Fibroblast of skin of right quadriceps (primary cell): ENCODE measurements around the gene SYNPR.

Source experiments
- DNase-seq: peaks from one replicate; pipeline ENCODE4 v3.0.0-alpha.2; 2013

SYNPR gene

DNA sequence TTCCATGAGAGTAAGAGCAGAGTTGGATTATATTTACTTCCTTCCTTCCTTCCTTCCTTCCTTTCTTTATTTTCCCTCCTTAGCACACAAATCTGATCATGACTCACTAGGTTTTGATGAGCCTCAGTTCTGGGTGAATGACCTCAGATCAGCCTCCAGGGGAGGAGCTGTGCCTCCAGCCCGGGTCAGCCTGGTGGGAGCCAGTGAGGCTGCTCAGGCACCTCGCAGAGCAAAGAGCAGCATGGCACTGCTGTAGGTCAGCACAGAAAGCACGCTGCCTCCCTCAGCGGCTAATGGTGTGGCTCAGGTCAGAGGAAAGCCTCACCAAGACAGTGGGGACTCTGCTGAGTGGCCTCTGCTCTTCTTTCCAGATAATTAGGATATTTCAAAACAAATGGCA is 108.5 kb downstream of the SYNPR start:
- no peak for DNase-seq

DNA sequence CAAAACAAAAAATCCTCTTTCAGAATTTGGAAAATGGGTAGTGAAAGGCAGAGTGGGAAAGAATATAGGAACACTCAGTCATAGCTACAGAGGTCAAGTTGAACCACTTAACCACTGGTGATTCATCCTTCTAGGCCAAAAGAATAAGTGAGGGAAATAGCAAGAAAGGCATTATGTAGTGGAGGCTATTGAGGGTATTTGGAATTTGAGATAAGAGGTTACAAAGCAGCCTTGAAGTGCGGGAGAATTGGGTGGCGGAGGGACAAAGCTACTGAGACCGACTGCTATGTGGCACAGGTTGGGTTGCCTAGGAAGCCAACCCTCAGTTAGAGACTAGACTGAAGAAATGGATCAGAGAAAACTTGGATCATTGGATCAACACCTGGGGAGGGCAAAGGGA is 109.5 kb downstream of the SYNPR start:
- DNase-seq = peak; percentile 14

DNA sequence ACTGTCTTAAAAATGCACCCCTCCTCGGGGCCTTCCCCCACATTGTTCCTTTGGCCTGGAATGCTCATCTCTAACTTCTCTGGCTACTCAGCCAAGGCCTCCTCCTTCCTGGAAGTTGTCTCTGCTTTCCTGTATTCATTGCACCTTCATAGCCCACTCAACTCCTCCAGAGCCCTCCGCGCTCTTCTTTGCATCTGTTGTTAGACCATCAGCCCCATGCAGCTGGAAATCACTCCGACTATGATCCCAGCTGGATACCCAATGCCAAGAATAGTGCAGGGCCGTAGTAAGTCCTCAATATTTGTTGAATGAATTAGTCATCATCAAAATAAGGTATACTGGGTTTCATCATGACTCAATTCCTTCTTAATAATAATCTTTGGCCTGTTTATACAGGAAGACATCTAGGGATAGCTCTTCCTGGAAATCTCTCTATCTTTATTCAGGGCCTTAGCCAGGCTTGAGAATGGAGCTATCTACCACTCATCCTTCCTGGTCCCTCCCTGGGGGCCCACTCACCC is 112.7 kb downstream of the SYNPR start:
- peak; percentile 19 for DNase-seq

DNA sequence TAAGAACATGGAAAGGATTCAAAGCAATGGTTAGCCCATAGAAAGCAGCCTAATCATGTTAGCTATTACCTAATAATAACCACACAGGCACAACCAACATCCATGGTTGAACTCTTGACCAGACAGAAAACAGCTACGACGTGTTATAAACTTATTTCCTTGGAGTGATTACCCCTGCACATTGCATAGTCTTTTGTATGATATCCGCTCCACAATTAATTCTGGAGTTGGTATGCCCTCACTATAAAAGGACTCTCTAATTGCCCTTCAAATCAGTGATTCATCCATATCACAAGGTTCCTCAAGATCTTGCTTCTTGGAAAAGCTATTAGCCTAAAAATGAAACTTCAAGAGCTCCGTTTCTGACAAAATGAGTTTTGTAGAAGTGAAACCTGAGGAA is 117.9 kb downstream of the SYNPR start:
- DNase-seq = no peak

DNA sequence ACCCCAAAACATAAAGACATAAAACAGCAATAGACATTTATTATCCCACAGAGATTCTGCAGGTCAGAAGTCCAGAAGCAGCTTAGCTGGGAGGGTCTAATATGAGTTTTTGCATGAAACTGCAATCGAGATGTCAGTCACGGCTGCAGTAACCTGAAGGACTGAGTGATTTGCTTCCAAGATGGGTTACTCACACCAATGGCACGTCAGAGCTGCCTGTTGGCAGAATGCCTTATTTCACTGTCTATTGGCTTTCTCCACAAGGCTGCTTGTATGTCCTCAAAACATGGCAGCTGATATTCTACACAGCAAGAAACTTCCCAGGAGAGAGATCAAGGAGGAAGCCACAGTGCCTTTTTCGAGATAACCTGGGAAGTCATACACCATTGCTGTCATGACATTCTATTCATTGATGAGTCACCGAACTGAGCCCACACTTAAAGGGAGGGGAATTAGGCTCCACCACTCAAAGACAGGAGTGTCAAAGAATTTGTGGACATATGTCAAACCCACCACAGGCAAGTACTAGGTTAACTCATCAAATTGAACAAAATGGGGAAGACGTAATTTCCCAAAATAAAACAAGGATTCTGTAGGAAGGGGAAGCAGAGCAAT is 122.2 kb downstream of the SYNPR start:
- peak; percentile 46 for DNase-seq

DNA sequence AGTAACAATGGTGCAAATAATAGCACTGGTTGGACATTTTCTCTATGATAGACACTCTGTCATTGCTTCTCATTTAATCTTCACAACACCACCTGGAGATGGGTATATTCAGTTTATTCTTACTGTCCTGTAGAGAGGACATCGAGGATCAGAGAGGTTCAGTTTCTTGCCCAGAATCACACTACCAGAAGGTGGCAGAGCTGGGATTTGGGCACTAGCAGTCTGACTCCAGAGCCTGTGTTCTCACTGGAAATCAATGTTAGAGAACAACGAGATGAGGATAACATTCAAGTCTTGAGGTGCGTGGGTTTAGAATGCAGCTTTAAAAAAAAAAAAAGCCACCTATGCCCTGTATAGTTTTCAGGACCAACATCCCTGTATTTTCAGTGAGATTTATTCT is 127.8 kb downstream of the SYNPR start:
- DNase-seq = no peak

DNA sequence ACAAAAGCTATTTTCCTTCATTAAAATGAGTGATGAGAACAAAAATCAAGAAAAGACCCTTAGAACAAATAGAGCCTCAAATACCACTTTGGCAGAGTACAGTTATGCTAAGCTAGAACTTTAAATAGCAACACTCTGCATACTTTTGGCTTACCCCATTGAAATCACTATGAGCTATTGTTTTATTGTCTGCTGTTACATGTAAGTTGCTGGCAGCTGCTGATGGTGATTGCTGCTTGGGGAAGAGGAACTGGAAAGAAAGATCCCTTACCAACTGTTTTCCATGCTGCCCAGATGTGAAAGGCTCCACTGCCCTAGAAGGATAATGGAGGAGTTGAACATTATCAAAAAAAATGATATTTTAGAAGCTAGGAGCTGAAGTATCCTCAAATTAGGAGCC is 135.4 kb downstream of the SYNPR start:
- DNase-seq = no peak

DNA sequence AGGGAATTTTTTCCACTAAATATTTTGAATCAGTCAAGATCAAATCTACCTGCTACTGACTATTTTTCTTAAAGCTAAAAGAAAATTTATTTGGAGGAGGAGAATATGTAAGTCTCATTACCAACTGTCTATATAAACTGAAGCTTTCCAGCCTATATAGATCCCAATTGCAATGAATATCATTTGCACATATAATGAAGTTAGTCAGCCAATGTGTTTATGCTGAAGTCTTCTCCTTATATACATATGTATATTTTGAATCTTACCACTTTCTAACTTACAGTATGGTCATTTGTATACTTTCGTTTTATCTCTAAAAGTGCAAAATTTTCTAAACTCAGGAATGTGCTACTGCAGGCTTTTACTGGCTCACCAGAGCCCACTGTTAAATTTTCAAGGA is 136.5 kb downstream of the SYNPR start:
- no peak for DNase-seq

DNA sequence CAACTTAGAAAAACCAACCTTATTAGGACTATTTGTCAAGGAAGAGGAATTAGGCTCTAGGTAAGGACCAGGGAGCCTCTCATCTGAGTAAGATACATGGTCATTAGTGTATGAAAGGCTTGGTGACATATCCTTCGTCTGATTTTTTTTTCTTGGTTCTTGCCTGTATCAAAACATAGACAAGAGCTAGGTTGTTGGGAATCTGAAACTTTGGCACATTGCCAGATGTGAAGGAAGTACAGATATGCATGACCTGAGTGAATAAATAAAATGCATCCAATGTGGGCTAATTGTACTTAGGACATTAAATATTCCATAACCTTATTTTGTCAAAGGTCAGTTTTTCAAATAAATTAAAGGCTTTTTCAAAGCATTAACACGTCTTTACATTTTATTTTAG is 151.8 kb downstream of the SYNPR start:
- DNase-seq = no peak

DNA sequence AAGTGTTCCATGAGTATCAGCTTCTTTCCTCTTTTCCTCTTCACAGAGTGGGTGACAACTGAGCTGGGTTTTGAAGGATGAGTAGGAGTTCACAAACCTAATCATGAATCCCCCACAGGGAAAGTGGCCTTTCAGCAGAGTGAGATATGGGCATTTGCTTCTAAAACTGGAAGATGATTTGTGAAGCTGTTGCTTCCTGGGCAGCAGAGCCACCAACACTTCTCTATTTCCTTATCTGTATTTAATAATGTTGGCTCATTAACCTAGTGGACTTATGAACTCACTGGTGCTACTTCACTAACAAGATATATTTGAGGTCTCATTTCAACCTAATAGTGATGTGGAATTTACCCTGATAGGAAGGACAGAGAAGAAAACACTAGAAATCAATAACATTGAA is 152.8 kb downstream of the SYNPR start:
- no peak for DNase-seq

DNA sequence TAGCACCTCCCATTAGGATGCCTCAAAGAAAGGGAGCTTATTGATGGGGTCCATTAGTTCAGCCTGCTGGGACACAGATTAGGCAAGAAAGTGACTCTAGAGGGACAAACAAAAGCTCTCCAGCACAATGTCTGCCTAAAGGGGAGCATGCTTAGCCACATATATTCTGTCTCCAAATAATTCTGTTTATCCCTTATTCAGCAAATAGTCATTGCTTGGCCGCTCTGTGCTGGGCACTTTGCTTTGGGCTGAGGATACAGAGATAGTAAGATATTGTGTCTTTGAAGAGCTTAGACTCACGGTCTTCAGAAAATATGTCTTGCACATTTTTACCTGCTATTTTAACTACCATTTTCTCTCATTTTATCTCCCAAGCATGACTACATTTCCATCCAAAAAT is 159.8 kb downstream of the SYNPR start:
- DNase-seq = no peak

DNA sequence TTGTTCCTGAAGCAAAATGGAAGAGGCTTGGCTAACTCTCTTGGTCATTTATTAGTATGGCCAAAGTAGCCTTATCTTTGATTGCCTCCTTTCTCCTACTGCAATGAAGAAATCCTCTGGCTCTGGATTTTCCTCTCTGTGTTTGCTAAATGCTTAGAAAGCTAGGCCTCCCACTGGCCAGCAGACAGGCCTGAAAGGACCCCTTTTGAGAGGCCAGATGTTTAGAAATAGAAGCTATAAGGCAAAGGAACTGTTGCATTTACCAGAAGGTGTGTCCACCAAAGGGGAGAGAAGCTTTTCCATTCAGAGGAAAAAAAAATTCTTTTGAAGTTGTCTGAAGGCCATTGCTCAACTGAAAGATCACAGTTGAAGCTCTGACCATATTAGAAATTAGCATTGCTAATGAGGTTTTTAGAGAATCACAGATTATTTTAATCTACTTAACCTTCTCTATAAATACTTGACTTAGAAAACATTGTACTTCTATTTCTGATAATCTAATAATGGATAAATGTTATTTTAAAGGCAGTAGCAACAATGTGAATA is 160.8 kb downstream of the SYNPR start:
- DNase-seq = no peak

DNA sequence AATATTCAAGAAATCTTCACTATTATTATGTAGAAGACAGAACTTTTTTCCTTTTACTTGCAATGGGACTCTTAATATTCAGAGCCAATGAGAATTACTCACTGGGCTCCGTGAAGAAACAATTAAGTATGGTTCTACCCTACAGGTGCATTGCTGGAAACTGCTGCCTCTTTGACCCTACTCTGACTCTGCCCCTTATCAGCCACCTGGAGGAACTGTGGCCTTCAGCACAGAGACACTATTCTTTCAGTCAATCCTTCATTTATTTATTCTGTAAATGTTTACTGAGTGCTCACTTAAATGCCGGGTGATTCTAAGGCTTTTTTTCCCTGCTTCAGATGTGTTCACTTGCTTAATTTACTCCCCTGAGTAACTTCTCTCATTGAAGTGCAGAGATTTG is 163.2 kb downstream of the SYNPR start:
- no peak for DNase-seq

DNA sequence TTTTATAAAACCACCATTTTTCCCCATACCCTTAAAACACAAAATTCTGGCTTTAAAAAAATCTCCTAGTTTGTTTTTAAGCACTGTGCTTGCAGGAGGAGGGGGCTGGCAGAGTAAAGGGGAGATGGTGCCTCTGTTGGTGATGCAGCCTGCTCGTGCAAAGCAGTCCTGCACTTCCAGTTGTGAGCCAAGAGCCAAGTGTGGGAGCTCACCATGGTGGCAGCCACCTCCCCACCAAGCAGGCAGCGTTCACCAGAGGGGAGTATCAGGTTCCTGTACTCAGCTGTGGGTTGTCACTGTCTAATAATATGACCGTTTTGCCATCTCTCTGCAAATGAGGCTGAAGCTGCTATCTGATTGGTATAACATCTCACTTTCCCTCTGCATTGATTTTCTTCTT is 164.8 kb downstream of the SYNPR start:
- DNase-seq = no peak

DNA sequence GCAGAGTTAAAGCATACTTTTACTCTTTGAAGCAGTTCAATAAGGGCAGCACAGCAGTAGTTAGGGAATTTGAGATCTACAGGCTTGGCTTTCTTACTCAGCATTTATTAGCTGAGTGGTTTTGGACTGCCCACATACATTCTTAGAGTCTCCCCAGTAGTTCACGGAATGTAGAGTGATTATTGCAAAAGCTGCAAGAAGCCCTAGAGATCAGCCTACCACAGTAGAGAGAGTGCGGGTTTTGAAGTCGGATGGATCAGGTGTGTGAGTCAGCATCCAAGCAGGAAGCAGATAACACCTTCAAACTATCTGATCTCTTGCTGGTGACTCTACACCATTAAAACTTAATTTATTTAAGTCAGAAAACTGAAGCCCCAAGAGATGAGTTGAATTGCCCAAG is 171.9 kb downstream of the SYNPR start:
- peak; percentile 16 for DNase-seq

DNA sequence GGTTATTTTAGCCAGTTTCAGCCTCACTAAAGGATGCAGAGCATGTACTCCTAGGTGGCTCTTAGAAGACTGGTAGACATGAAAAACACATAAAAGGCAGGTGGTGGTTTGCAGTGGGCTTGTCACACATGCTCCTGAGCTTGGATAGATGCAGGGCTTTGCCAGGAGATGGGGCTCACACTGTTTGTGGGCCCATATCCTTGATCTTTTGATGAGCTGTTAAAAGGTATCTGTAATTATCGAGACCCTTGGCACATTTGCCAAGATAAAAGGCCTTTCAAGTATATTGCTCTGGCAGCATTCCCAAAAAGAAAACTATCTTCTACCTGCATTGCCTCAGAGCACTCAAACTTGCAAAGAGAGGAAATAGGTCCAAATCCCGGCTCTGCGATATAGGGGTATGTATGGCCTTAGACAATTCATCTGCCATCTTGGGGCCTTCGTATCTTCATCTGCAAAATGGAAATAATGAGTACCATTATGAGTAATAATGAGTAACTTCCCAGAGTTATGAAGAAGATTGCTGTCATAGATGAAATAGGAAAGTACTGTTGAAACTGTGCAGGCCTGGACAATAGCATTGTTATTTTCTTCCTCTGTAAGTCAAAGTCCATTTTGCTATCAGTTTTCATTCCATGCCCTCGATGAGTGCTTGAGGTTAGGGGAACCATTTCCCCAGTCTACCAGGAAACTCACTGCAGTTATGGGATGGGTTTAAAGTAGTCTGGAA is 172.7 kb downstream of the SYNPR start:
- DNase-seq = no peak

DNA sequence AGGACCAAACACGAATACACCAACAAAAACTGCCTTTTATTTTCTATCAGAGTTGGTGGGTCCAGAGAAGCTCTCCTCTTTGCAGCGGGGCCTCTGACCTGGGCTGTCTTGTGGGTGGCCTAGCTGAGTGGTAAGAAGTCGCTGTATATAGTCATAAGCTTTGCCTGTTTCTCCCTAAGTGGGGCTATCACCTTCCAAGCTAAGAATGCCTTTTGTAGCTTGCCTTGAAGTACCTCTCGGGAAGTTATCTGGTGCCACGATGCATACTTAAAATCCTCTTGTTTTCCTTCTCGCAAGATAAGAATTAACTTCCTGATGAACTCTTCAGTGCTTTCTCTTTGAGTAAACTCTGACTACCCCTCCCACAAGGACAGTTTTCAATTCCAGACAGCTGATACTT is 178.8 kb downstream of the SYNPR start:
- no peak for DNase-seq

DNA sequence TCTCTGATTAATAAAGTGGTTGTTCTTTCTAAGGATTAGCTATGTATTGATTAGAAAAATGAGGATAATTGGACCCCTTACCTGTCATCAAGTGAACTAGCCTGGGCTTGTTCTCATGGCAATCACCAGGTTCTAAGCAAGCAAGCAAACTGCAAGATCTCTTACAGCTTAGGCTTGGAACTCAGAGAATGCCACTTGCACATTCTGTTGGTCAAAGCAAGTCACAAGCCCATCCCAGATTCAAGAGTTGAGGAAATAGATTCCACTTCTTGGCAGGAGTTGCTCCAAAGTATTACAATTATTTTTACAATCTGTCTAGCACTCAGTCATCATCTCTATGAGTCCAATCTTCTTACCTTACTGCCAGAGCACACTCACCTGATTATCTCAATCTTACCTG is 180.3 kb downstream of the SYNPR start:
- DNase-seq = no peak

DNA sequence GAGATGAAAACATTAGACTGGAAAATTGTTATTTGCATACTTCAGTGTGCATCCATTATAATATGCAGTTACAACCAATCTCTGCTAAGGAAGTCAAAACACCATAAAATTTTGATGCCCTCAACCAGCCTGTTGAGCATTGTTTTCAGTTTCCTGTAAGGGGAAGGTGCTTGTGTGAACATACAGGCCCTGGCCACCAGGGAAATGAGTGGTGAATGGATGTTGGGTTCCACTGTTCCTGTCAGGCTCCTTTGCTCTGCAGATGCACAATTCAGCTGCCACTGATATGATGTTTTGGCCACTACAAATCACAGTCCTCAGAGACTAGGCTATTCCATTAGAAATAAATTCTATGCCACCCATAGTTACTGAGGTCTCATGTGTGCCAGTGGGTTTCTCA is 184.6 kb downstream of the SYNPR start:
- no peak for DNase-seq

DNA sequence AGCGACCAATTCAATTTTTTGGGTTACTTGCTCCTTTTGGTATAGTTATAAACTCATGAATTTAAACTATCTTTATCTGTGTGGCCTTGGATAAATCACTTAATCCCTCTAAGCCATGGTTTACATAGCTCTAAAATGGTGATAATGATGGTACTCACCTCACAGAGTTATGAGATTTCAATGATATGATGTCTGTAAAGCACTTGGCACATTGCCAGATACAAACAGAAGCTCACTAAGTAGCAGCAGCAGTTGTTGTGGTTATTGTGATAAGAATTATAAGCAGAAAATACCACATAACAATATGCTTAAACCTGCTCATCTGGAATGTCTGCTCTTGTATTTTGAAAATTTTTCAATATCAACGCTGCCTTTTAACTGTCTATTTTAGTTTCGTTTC is 189.3 kb downstream of the SYNPR start:
- DNase-seq = no peak

DNA sequence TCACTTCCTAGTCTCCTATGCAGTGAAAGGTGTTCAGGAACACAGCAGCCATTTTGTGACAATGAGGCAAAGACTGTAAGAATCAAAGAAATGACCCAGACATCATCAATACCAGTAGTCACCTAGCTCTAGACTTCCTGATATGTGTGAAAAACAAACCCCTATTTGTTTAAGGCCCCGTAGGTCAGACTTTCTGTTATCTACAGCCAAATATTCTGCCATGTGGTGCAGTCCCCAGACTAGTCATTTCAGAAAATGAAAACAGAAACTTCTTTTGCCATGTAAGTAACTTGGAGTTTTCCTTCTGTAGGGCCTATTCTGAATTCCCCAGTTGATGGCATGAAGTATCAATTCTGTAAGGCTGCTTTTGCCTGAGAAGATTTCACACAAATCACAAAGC is 192.6 kb downstream of the SYNPR start:
- DNase-seq = no peak

DNA sequence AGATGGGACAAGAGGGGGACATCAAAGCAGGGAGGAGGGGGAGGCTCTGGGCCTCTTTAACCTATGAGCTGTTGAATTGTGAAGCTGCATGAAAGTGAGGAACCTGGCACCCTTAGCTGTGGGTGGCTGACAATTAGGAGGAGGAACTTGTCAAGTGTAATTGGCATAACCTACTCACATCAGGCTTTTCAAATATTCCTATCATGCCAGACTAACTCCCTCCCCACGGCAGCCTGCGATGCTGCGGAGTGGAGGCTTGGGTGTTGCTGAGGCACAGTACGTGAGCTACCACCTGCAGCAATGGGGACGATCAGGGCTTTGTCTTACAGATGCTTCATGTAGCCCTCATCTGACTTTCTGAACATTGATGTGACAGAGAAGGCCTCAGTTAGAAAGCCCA is 193.7 kb downstream of the SYNPR start:
- DNase-seq = no peak

DNA sequence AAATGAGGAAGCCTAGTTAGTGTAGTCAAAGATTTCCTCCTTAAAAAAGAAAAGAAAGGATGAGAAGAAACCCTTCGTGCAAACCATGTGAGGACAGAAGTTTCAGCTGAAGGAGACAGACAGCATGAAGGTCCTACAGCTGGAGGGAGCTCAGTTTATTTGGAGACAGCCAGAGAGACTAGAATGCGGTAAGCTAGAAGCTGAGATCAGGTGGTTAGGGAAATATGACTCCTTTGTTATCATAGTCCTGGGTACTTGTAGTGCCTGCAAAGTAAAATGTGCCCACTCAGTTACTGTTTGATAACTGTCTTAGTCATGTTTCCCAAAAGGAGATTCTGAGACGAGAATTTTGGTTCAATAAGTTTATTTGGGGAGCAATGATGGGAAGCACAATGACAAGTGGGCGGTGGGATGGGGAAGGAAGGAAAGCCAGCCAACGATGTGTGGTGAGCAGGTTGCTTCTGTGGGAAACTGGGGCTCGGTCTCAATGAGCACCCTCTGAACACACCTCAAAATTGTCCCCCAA is 195.6 kb downstream of the SYNPR start:
- no peak for DNase-seq

DNA sequence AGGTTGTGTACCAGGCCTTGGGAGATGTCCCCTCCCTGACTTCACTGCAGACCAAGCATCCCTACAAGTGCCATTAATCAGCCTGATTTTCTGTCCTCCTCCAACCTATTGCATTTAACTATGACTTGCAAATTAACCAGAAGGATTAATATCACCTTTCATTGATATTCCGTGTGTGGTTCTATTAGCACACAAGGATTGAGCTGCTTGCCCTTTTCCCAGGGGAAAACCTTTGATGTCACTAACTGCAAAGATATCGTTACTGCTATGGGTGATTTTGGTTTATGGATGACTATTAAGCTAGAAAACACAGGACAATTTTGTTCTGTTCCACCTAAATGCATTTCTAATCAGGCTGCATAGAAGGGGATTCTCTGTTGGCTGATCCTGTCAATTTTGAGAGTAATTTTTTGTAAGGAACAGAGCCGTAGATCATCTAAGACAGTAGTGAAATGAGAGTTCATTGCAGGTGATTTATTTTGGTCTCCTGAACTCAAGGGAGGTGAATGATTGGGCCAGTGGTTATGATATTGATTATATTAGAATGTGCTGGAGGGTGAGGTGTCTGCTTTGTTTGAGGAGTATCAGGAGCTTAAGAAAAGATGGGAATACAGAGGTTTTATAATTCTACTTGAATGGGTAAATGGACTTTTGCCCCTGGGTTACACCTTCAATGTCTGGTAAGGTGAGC is 196.9 kb downstream of the SYNPR start:
- DNase-seq = no peak
